Stimulated activated CD4-positive, alpha-beta T cell treated with anti-CD3 and anti-CD28 coated beads, Interleukin-1b, Interleukin-23, amount 100 ng/mL, for 4 hours (primary cell): ENCODE data around the gene WWP2.
"Not testable (repeated sequence)": the region's sequence is repeated elsewhere in the genome, so short reads cannot be mapped to it uniquely, and the experiment has no call there.

Experiments
- DNase-seq, 2 donors: peaks; one replicate each; pipeline ENCODE4 v3.0.0-alpha.2; 2020; ENCODE audit warnings: low read depth in 2 of 2

The WWP2 gene

GRCh38 chr16:69830534-69831211, 68.5 kb downstream of the WWP2 start:
- DNase-seq, result no peak

- DNase-seq, result no peak
These were observed 69.3 kb downstream of the WWP2 start for GRCh38 chr16:69831212-69832123.

- DNase-seq, result no peak
These were observed 71.5 kb downstream of the WWP2 start for GRCh38 chr16:69833357-69834282.

GRCh38 chr16:69834807-69835466, 72.8 kb downstream of the WWP2 start:
- no peak for DNase-seq

GRCh38 chr16:69836257-69836656, 74.1 kb downstream of the WWP2 start:
- no peak for DNase-seq

- DNase-seq, result no peak
These were observed 75.2 kb downstream of the WWP2 start for GRCh38 chr16:69837380-69837779.

GRCh38 chr16:69838489-69838888, 76.4 kb downstream of the WWP2 start:
- no peak for DNase-seq

- no peak for DNase-seq
These were observed 77.1 kb downstream of the WWP2 start for GRCh38 chr16:69839240-69839688.

GRCh38 chr16:69839798-69840409, 77.8 kb downstream of the WWP2 start:
- no peak for DNase-seq

- no peak for DNase-seq
These were observed 78.8 kb downstream of the WWP2 start for GRCh38 chr16:69840975-69841374.

- DNase-seq, result no peak
These were observed 82.3 kb downstream of the WWP2 start for GRCh38 chr16:69844441-69844840.

GRCh38 chr16:69845181-69845580, 83.0 kb downstream of the WWP2 start:
- no peak for DNase-seq

- DNase-seq, result no peak
These were observed 85.5 kb downstream of the WWP2 start for GRCh38 chr16:69847643-69848042.

GRCh38 chr16:69848637-69849545, 86.8 kb downstream of the WWP2 start:
- no peak for DNase-seq

GRCh38 chr16:69851491-69852240, 89.5 kb downstream of the WWP2 start:
- DNase-seq, result no peak

- DNase-seq, result no peak
These were observed 90.7 kb downstream of the WWP2 start for GRCh38 chr16:69852815-69853214.

GRCh38 chr16:69853481-69853880, 91.3 kb downstream of the WWP2 start:
- no peak for DNase-seq

GRCh38 chr16:69854776-69855175, 92.6 kb downstream of the WWP2 start:
- DNase-seq, result not testable (repeated sequence)

GRCh38 chr16:69855592-69855991, 93.5 kb downstream of the WWP2 start:
- no peak for DNase-seq
